ENCODE results near the gene PRR5L. TPM values are rescaled to one million over a fixed set of nuclear protein-coding genes. Genes with fewer than 3 reads are reported as not detected.

PRR5L gene
- total RNA-seq, 4 donors from 2014 or later = 8.8 to 29.7 (median 9.4) TPM

- 44 to 52% methylated on average over 5 of the region's 5 CpGs for whole genome bisulfite sequencing, 2 donors
- Histone ChIP-seq H3K27me3 (no peaks in the 10 kb centered on the region), H3K4me1 (peaks cover 0 to 2% (median 0%) of the 10 kb centered on the region in 4 donors), H3K4me3 (no peak overlapping the region), H3K9me3 (peaks cover 0 to 16% (median 0%) of the 10 kb centered on the region in 4 donors), H3K27ac (no peak overlapping the region), H3K36me3 (peaks cover 0 to 4% (median 0%) of the 10 kb centered on the region in 3 donors)
- no peak for DNase-seq (ENCODE audit: low spot score in 2 of 2)
- TF ChIP-seq POLR2A (IDR thresholded peaks at IDR 0.05) = no peak
Measured at GRCh38 chr11:36253238-36253637, 42.9 kb upstream of the PRR5L start.

GRCh38 chr11:36254713-36255112 lies 41.4 kb upstream of the PRR5L start:
- peaks cover 0 to 16% (median 0%) of the 10 kb centered on the region in 4 donors for H3K9me3 ChIP-seq
- no peak for TF ChIP-seq POLR2A (IDR thresholded peaks at IDR 0.05)
- no peak for TF ChIP-seq EP300 (IDR thresholded peaks at IDR 0.05)
- peaks cover 0 to 4% (median 0%) of the 10 kb centered on the region in 3 donors for H3K36me3 ChIP-seq
- no peak overlapping the region for H3K4me3 ChIP-seq
- DNase-seq (ENCODE audit: low spot score in 2 of 2) = no peak
- H3K4me1 ChIP-seq = peaks cover 0 to 12% (median 0%) of the 10 kb centered on the region in 4 donors
- no peak overlapping the region for H3K27ac ChIP-seq
- H3K27me3 ChIP-seq = no peaks in the 10 kb centered on the region
- 88 to 89% methylated on average over 1 of the region's 1 CpG for whole genome bisulfite sequencing, 2 donors

GRCh38 chr11:36257351-36257750 lies 38.7 kb upstream of the PRR5L start:
- no peak for TF ChIP-seq POLR2A (IDR thresholded peaks at IDR 0.05)
- no peak for TF ChIP-seq EP300 (IDR thresholded peaks at IDR 0.05)
- no peak for TF ChIP-seq CTCF (IDR thresholded peaks at IDR 0.05)
- Histone ChIP-seq H3K9me3 (peaks cover 0 to 7% (median 0%) of the 10 kb centered on the region in 4 donors), H3K27me3 (no peaks in the 10 kb centered on the region), H3K4me3 (no peak overlapping the region), H3K36me3 (no peaks in the 10 kb centered on the region), H3K27ac (no peak overlapping the region), H3K4me1 (peaks cover 0 to 12% (median 0%) of the 10 kb centered on the region in 4 donors)
- WGBS, 2 donors = 61 to 80% methylated on average over 5 of the region's 5 CpGs
- no peak for DNase-seq (ENCODE audit: low spot score in 2 of 2)

GRCh38 chr11:36258730-36259360 lies 37.2 kb upstream of the PRR5L start:
- peaks cover 0 to 12% (median 0%) of the 10 kb centered on the region in 4 donors for H3K4me1 ChIP-seq
- H3K27ac ChIP-seq = no peak overlapping the region
- peak; percentile 19 to 45 for DNase-seq (ENCODE audit: low spot score in 2 of 2)
- TF ChIP-seq EP300 (IDR thresholded peaks at IDR 0.05) = no peak
- peak; percentile 32 to 73 (median 59) for TF ChIP-seq CTCF (IDR thresholded peaks at IDR 0.05)
- H3K9me3 ChIP-seq = peaks cover 0 to 7% (median 0%) of the 10 kb centered on the region in 4 donors
- no peaks in the 10 kb centered on the region for H3K27me3 ChIP-seq
- no peak overlapping the region for H3K4me3 ChIP-seq
- 24 to 26% methylated on average over 12 of the region's 12 CpGs for WGBS, 2 donors
- H3K36me3 ChIP-seq = no peaks in the 10 kb centered on the region

- Histone ChIP-seq H3K4me1 (peaks cover 0 to 12% (median 0%) of the 10 kb centered on the region in 4 donors), H3K36me3 (no peaks in the 10 kb centered on the region), H3K9me3 (peaks cover 0 to 4% (median 0%) of the 10 kb centered on the region in 4 donors), H3K27ac (no peak overlapping the region), H3K27me3 (no peaks in the 10 kb centered on the region), H3K4me3 (no peak overlapping the region)
- 80 to 89% methylated on average over 4 of the region's 4 CpGs for WGBS, 2 donors
- TF ChIP-seq CTCF (IDR thresholded peaks at IDR 0.05) (no peak), POLR2A (IDR thresholded peaks at IDR 0.05) (no peak), EP300 (IDR thresholded peaks at IDR 0.05) (no peak)
- no peak for DNase-seq (ENCODE audit: low spot score in 2 of 2)
Measured at GRCh38 chr11:36261094-36261493, 35.0 kb upstream of the PRR5L start.

Measured in tibial nerve (tissue), 4 donors.